Measurements from ENCODE around the gene C2CD2.

GRCh38 chr21:41891132-41891531, 62.7 kb downstream of the C2CD2 start:
- TF ChIP-seq EZH2phosphoT487 (IDR thresholded peaks at IDR 0.05; ENCODE audit: borderline replicate concordance, low read depth, low read length) = no peak
- TF ChIP-seq CTCF (conservative IDR thresholded peaks at IDR 0.05; ENCODE audit: low read length) = no peak
